GM10266 (cell line): ENCODE data around the gene CBX1.

ENCODE experiments used
- DNase-seq: peaks from one replicate; pipeline ENCODE4 v3.0.0; 2012; ENCODE audit errors: extremely low spot score
- CTCF ChIP-seq: IDR thresholded peaks from 2 replicates; pipeline ENCODE4 v1.5.1; 2012; ENCODE audit warnings: mild to moderate bottlenecking, low read depth; ENCODE audit not compliant: control insufficient read depth, insufficient read depth; ENCODE audit errors: missing control alignments

Gene CBX1

GRCh38 chr17:48054238-48055185 is 46.8 kb downstream of the CBX1 start:
- no peak for TF ChIP-seq CTCF
- no peak for DNase-seq

DNA sequence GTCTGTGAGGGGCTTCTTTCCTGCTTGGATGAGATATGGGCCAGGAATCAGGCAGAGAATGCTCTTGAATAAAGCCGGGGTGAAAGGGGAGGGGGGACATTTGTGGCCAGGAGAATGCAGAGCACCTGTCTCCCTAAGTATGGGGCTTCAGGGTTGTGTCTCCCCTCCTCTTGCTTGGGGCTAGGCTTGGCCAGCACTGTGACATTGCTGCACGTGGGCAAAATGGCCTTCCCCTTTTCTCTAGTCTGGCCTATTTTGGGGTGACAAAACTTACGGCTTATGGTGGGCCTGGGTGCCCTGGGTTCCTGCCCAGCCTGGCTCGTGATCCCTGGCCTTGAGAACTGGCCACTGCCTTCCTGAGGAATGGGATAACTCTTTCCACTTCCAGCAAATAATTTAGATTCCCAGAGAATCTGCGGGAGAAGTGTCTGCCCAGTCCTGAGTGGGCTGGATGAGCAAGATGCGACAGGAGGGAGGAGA is 47.5 kb downstream of the CBX1 start:
- DNase-seq, result no peak
- no peak for TF ChIP-seq CTCF

GRCh38 chr17:48052956-48053757 is 48.1 kb downstream of the CBX1 start:
- no peak for DNase-seq
- TF ChIP-seq CTCF, result no peak

DNA sequence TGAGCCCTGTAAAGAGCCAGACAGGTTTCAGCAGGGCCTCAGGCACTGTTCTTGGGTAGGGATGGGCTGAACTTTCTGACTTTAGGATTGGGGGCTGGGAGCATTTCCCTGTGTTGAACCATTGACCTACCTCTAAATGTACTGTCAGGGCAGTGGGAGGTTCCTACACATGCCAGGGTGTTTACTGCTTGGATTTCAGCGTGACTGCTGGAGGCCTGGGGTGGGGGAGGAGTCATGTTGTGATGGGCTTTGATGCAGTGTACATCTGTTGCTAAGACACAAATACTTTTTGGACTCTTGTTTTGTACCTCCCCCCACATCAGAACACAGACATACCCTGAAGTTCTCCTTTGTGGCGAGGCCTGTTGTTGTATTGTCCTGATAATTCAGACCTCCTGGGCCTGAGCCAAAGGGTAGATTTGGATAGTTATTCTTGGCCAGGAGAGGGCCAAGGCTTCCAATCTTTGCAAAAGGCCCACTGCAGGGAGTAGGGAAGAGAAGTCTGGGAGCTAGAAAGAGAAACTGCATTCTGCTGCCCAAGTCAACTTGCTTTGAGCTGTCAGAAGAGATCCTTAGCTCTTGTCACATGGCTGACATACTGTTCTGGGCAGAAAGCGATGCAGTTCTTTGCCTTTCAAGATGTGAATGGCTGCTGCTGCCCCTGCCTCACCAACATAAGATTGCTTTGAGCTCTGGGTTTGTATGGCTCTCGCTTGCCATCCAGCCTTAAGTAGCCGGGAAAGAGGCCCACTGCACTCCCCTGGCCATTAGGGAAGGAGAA is 49.4 kb downstream of the CBX1 start:
- DNase-seq, result no peak
- TF ChIP-seq CTCF, result no peak

- TF ChIP-seq CTCF, result no peak
- no peak for DNase-seq
Observed at GRCh38 chr17:48051283-48051682, 50.0 kb downstream of the CBX1 start.

- no peak for TF ChIP-seq CTCF
- peak; percentile 79 for DNase-seq
Observed at GRCh38 chr17:48048384-48049126, 52.7 kb downstream of the CBX1 start.
